GM12892 (cell line): ENCODE results near the gene PRRG3.

ENCODE experiments used
- POLR2AphosphoS5 ChIP-seq: IDR thresholded peaks from 2 replicates; pipeline ENCODE4 v1.6.1; 2011; ENCODE audit warnings: low read depth, low read length, control low read depth
- TAF1 ChIP-seq: IDR thresholded peaks from 2 replicates; pipeline ENCODE4 v1.6.1; 2011; ENCODE audit warnings: low read depth, mild to moderate bottlenecking, control low read depth, low read length, borderline replicate concordance

- no peak for TF ChIP-seq POLR2AphosphoS5
- TF ChIP-seq TAF1, result no peak
Observed at GRCh38 chrX:151746502-151746901, 51.2 kb downstream of the PRRG3 start.
